ENCODE data around the gene FAHD1.

DNA sequence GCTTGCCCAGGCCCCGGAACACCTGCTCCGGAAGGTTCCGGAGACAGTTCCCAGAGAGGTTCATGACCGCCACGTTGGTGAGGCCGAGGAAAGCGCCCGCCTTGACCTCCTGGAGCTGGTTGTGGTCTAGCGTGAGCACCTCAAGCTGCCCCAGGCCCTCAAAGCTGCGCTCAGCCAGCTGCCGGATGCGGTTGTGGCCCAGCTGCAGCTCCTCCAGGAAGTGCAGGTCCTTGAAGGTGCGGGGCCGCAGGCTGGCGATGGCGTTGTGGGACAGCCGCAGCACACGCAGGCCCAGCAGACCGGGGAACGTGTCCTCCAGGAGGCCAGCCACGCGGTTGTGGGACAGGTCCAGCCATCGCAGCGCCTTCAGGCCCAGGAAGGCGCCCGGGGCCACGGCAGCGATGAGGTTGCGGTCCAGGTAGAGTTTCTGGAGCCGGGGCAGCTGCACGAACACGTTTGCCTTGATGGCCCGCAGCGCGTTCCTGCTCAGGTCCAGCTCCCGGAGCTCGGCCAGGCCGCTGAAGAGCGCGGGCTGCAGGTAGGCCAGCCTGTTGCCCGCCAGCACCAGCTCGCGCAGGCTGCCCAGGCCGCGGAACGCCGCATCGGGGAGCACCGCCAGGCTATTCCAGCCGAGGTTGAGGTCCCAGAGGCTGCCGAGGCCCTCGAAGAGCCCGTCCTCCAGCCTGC lies 35.6 kb upstream of the FAHD1 start:
- TF ChIP-seq POLR2A (IDR thresholded peaks at IDR 0.05; ENCODE audit: low read length), result no peak
- no peak for TF ChIP-seq GATA1 (IDR thresholded peaks at IDR 0.05; ENCODE audit: low read depth, low read length)
